ENCODE results near the gene SASH1. TPM values are rescaled to one million over a fixed set of nuclear protein-coding genes. Genes with fewer than 3 reads are reported as not detected.

Gene SASH1
- total and polyA plus RNA-seq, 9 of the 15 experiments (the other 6 are each of a cell fraction or from before 2014, with no cell fraction given): 0.35 to 3.5 (median 1.6) TPM

- TF ChIP-seq GTF2E2 (tag; IDR thresholded peaks at IDR 0.05) (no peak), HCFC1 (IDR thresholded peaks at IDR 0.05; ENCODE audit: low read depth, low read length) (no peak), HEY1 (CRISPR knock-in tag; IDR thresholded peaks at IDR 0.05; ENCODE audit: borderline replicate concordance) (no peak), NUFIP1 (IDR thresholded peaks at IDR 0.05; ENCODE audit: partially characterized antibody) (no peak), ZNF511 (CRISPR knock-in tag; IDR thresholded peaks at IDR 0.05) (no peak), SIN3B (IDR thresholded peaks at IDR 0.05; ENCODE audit: low read depth) (no peak), ZNF280B (CRISPR knock-in tag; IDR thresholded peaks at IDR 0.05) (no peak), SOX6 (IDR thresholded peaks at IDR 0.05) (no peak), ZBTB7A (IDR thresholded peaks at IDR 0.05; ENCODE audit: borderline replicate concordance, control insufficient read depth, low read depth, low read length) (no peak), KLF13 (tag; IDR thresholded peaks at IDR 0.05; ENCODE audit: borderline replicate concordance, low read depth) (no peak), ZNF830 (CRISPR knock-in tag; IDR thresholded peaks at IDR 0.05) (no peak), ZNF134 (CRISPR knock-in tag; conservative IDR thresholded peaks at IDR 0.05) (no peak), CCNT2 (IDR thresholded peaks at IDR 0.05; ENCODE audit: borderline replicate concordance, extremely low read depth, insufficient read length, low read depth, low read length) (no peak), ZBTB5 (IDR thresholded peaks at IDR 0.05) (no peak), DIDO1 (tag; IDR thresholded peaks at IDR 0.05; ENCODE audit: low read depth) (no peak), FOS (IDR thresholded peaks at IDR 0.05; ENCODE audit: extremely low read depth, insufficient read length) (no peak), ZNF445 (CRISPR knock-in tag; IDR thresholded peaks at IDR 0.05; ENCODE audit: low read depth) (no peak), HIVEP1 (CRISPR knock-in tag; IDR thresholded peaks at IDR 0.05) (no peak), ZNF766 (CRISPR knock-in tag; conservative IDR thresholded peaks at IDR 0.05) (no peak), PRPF4 (IDR thresholded peaks at IDR 0.05; ENCODE audit: insufficient read depth, low read depth, low read length, poor library complexity, severe bottlenecking) (no peak), ZNF785 (CRISPR knock-in tag; IDR thresholded peaks at IDR 0.05) (no peak), ELF1 (tag; IDR thresholded peaks at IDR 0.05) (no peak), HNRNPL (IDR thresholded peaks at IDR 0.05; ENCODE audit: low read depth, low read length) (no peak), DMBX1 (CRISPR knock-in tag; IDR thresholded peaks at IDR 0.05; ENCODE audit: borderline replicate concordance) (no peak), CBFA2T3 (IDR thresholded peaks at IDR 0.05) (no peak), HNRNPLL (IDR thresholded peaks at IDR 0.05; ENCODE audit: low read depth, low read length, poor library complexity, severe bottlenecking) (no peak), NFRKB (IDR thresholded peaks at IDR 0.05; ENCODE audit: low read depth) (no peak), KAT8 (IDR thresholded peaks at IDR 0.05; ENCODE audit: low read depth) (no peak), MTA1 (IDR thresholded peaks at IDR 0.05; ENCODE audit: borderline replicate concordance) (no peak)
Measured at GRCh38 chr6:148530394-148530953, 187.8 kb downstream of the SASH1 start (continued).
